Caki2 (cell line): ENCODE measurements around the gene PIP5K1B. TPM values are rescaled to one million over a fixed set of nuclear protein-coding genes. Genes with fewer than 3 reads are reported as not detected.

ENCODE experiments used
- DNase-seq: peaks from one replicate; pipeline ENCODE4 v3.0.0-alpha.2; 2015; ENCODE audit warnings: low read depth
- in situ Hi-C: cut with HindIII; loops from 2 replicates; pipeline ENCODE4 v1.10.0; 2016; ENCODE audit warnings: low sequenced_read_pairs, low pct_unique_long_range_greater_than_20kb, mixed read lengths
- total RNA-seq: library from RNA; depleted of rRNA; stranded (reverse); fragments of >200 nt; shearing (Covaris generic); gene quantifications from 2 replicates; pipeline ENCODE4 v1.2.3, GENCODE V29; 2014; ENCODE audit warnings: low replicate concordance

The PIP5K1B gene
- total RNA-seq, 1 experiment from 2014 or later, result not detected

GRCh38 chr9:68751556-68751955, 46.5 kb downstream of the PIP5K1B start:
- no peak for DNase-seq

GRCh38 chr9:68755051-68755450, 50.0 kb downstream of the PIP5K1B start:
- in situ Hi-C loops, result no loop called here
- DNase-seq, result no peak

More at GRCh38 chr9:68751556-68751955, 46.5 kb downstream of the PIP5K1B start:
- in situ Hi-C loops, result no loop called here

GRCh38 chr9:68755752-68756151, 50.7 kb downstream of the PIP5K1B start:
- DNase-seq, result no peak
- in situ Hi-C loops, result no loop called here

- DNase-seq, result no peak
- in situ Hi-C loops, result no loop called here
These were observed 55.1 kb downstream of the PIP5K1B start for GRCh38 chr9:68759981-68760673.

GRCh38 chr9:68760674-68761333, 55.8 kb downstream of the PIP5K1B start:
- DNase-seq, result no peak
- in situ Hi-C loops, result no loop called here

- in situ Hi-C loops, result no loop called here
- DNase-seq, result no peak
These were observed 57.5 kb downstream of the PIP5K1B start for GRCh38 chr9:68762570-68762969.

- DNase-seq, result no peak
- in situ Hi-C loops, result no loop called here
These were observed 58.1 kb downstream of the PIP5K1B start for GRCh38 chr9:68763104-68763503.

GRCh38 chr9:68768619-68769018, 63.6 kb downstream of the PIP5K1B start:
- in situ Hi-C loops, result no loop called here
- DNase-seq, result no peak

- in situ Hi-C loops, result no loop called here
- no peak for DNase-seq
These were observed 64.8 kb downstream of the PIP5K1B start for GRCh38 chr9:68769852-68770251.

GRCh38 chr9:68771376-68771775, 66.3 kb downstream of the PIP5K1B start:
- DNase-seq, result no peak
- in situ Hi-C loops, result no loop called here

GRCh38 chr9:68775003-68775730, 70.1 kb downstream of the PIP5K1B start:
- DNase-seq, result no peak
- in situ Hi-C loops, result no loop called here

GRCh38 chr9:68777070-68777763, 72.2 kb downstream of the PIP5K1B start:
- in situ Hi-C loops, result no loop called here
- no peak for DNase-seq

- in situ Hi-C loops, result no loop called here
- DNase-seq, result no peak
These were observed 73.6 kb downstream of the PIP5K1B start for GRCh38 chr9:68778635-68779034.

GRCh38 chr9:68779558-68780379, 74.7 kb downstream of the PIP5K1B start:
- peak; percentile 84 for DNase-seq
- in situ Hi-C loops, result no loop called here

- in situ Hi-C loops, result no loop called here
- DNase-seq, result no peak
These were observed 75.3 kb downstream of the PIP5K1B start for GRCh38 chr9:68780380-68780712.

GRCh38 chr9:68780720-68781119, 75.7 kb downstream of the PIP5K1B start:
- peak; percentile 2 for DNase-seq
- in situ Hi-C loops, result no loop called here

- no peak for DNase-seq
- in situ Hi-C loops, result no loop called here
These were observed 76.9 kb downstream of the PIP5K1B start for GRCh38 chr9:68781928-68782327.

- in situ Hi-C loops, result no loop called here
- no peak for DNase-seq
These were observed 77.5 kb downstream of the PIP5K1B start for GRCh38 chr9:68782546-68782945.
